ENCODE measurements around the gene ATXN1L. TPM values are rescaled to one million over a fixed set of nuclear protein-coding genes. Genes with fewer than 3 reads are reported as not detected.

ATXN1L gene
- total and polyA plus RNA-seq, 8 donors = 4.2 to 33.4 (median 9.3) TPM

- TF ChIP-seq POLR2A (IDR thresholded peaks at IDR 0.05) = no peak
- TF ChIP-seq, protein P1, sequence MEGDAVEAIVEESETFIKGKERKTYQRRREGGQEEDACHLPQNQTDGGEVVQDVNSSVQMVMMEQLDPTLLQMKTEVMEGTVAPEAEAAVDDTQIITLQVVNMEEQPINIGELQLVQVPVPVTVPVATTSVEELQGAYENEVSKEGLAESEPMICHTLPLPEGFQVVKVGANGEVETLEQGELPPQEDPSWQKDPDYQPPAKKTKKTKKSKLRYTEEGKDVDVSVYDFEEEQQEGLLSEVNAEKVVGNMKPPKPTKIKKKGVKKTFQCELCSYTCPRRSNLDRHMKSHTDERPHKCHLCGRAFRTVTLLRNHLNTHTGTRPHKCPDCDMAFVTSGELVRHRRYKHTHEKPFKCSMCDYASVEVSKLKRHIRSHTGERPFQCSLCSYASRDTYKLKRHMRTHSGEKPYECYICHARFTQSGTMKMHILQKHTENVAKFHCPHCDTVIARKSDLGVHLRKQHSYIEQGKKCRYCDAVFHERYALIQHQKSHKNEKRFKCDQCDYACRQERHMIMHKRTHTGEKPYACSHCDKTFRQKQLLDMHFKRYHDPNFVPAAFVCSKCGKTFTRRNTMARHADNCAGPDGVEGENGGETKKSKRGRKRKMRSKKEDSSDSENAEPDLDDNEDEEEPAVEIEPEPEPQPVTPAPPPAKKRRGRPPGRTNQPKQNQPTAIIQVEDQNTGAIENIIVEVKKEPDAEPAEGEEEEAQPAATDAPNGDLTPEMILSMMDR (IDR thresholded peaks at IDR 0.05) = no peak
- no peak for TF ChIP-seq POLR2AphosphoS5 (IDR thresholded peaks at IDR 0.05)
- no peak for TF ChIP-seq EP300 (IDR thresholded peaks at IDR 0.05)
- peak overlapping the region; percentile 0 to 99 (median 96) for H3K27ac ChIP-seq
- no peaks in the 10 kb centered on the region for H3K27me3 ChIP-seq
- peak in 1 of 2 donors; percentile 14 for DNase-seq
- H3K9me3 ChIP-seq = no peaks in the 10 kb centered on the region
- H3K4me1 ChIP-seq = peaks cover 43 to 65% (median 57%) of the 10 kb centered on the region in 4 donors
- peaks cover 0 to 4% (median 0%) of the 10 kb centered on the region in 4 donors for H3K36me3 ChIP-seq
- WGBS, 5 donors = 36 to 49% (median 45%) methylated on average over 15 of the region's 15 CpGs
- peak overlapping the region; percentile 79 to 98 (median 90) for H3K4me3 ChIP-seq
- intact Hi-C loops (cut with DNase I; ENCODE audit: low total_unique reads) = no loop called here
Observed at GRCh38 chr16:71896764-71897368, 51.1 kb downstream of the ATXN1L start.

DNA sequence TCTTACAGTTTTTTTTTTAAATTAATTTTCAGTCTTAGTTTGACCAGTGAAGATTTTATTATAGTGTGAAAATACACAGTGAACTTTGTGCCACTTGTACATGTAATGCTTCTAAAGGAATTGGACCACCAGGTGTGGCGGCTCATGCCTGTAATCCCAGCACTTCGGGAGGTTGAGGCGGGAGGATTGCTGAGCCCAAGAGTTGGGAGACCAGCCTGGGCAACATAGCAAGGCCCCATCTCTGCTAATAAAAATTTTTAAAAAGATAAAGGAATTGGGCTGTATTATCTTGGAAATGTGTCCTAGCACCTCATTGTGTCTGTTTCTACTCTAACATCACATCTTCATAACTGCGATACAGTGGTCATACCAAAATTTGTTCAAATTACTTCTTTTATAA lies 53.4 kb downstream of the ATXN1L start:
- H3K4me1 ChIP-seq = peaks cover 43 to 81% (median 62%) of the 10 kb centered on the region in 4 donors
- intact Hi-C loops (cut with DNase I; ENCODE audit: low total_unique reads) = no loop called here
- 93 to 97% (median 95%) methylated on average over 4 of the region's 4 CpGs for WGBS, 5 donors
- peak overlapping the region in 1 of 4 donors; percentile 8 for H3K4me3 ChIP-seq
- H3K27me3 ChIP-seq = no peaks in the 10 kb centered on the region
- peak overlapping the region in 3 of 5 donors; percentile 52 to 68 (median 68) for H3K27ac ChIP-seq
- H3K9me3 ChIP-seq = no peaks in the 10 kb centered on the region
- no peak for DNase-seq
- TF ChIP-seq POLR2AphosphoS5 (IDR thresholded peaks at IDR 0.05) (no peak), EP300 (IDR thresholded peaks at IDR 0.05) (no peak), POLR2A (IDR thresholded peaks at IDR 0.05) (no peak)
- TF ChIP-seq, protein P1 (IDR thresholded peaks at IDR 0.05) = no peak
- peaks cover 0 to 6% (median 2%) of the 10 kb centered on the region in 4 donors for H3K36me3 ChIP-seq

- 80 to 89% (median 85%) methylated on average over 5 of the region's 5 CpGs for WGBS, 5 donors
- Histone ChIP-seq H3K9me3 (no peaks in the 10 kb centered on the region), H3K4me1 (peaks cover 30 to 99% (median 61%) of the 10 kb centered on the region in 4 donors), H3K27ac (no peak overlapping the region), H3K4me3 (no peak overlapping the region), H3K36me3 (peaks cover 0 to 10% (median under 1%) of the 10 kb centered on the region in 4 donors), H3K27me3 (no peaks in the 10 kb centered on the region)
- TF ChIP-seq, protein P1 (IDR thresholded peaks at IDR 0.05) = no peak
- TF ChIP-seq POLR2AphosphoS5 (IDR thresholded peaks at IDR 0.05) (no peak), EP300 (IDR thresholded peaks at IDR 0.05) (no peak), POLR2A (IDR thresholded peaks at IDR 0.05) (no peak)
- intact Hi-C loops (cut with DNase I; ENCODE audit: low total_unique reads) = no loop called here
- DNase-seq = no peak
Observed at GRCh38 chr16:71902656-71903365, 57.0 kb downstream of the ATXN1L start.

GRCh38 chr16:71903608-71904007 lies 57.8 kb downstream of the ATXN1L start:
- 70 to 86% (median 83%) methylated on average over 2 of the region's 2 CpGs for WGBS, 5 donors
- no peak for DNase-seq
- no peak overlapping the region for H3K4me3 ChIP-seq
- H3K9me3 ChIP-seq = no peaks in the 10 kb centered on the region
- H3K27ac ChIP-seq = no peak overlapping the region
- intact Hi-C loops (cut with DNase I; ENCODE audit: low total_unique reads) = no loop called here
- H3K4me1 ChIP-seq = peaks cover 23 to 99% (median 58%) of the 10 kb centered on the region in 4 donors
- TF ChIP-seq, protein P1 (IDR thresholded peaks at IDR 0.05) = no peak
- TF ChIP-seq EP300 (IDR thresholded peaks at IDR 0.05) (no peak), POLR2AphosphoS5 (IDR thresholded peaks at IDR 0.05) (no peak), POLR2A (IDR thresholded peaks at IDR 0.05) (no peak)
- peaks cover 0 to 10% (median 2%) of the 10 kb centered on the region in 4 donors for H3K36me3 ChIP-seq
- H3K27me3 ChIP-seq = no peaks in the 10 kb centered on the region
